Transverse colon (tissue), 4 donors: ENCODE results near the gene INPPL1.

Source experiments
- CTCF ChIP-seq, 5 experiments: fragments of 200-600 bp in 3 of 5; fragments of 450-650 bp in 2 of 5; sonication (generic) in 3 of 5; IDR thresholded peaks; 1 replicate in 2 of 5; 2 replicates in 3 of 5; pipeline ENCODE4 v1.5.1; 2016 to 2017; ENCODE audit warnings: antibody characterized with exemption in 5 of 5, inconsistent platforms in 3 of 5, mild to moderate bottlenecking in 2 of 5, moderate library complexity in 1 of 5
- EP300 ChIP-seq: sonication (generic); formaldehyde crosslinking; IDR thresholded peaks from one replicate; pipeline ENCODE4 v1.6.1; 2017; ENCODE audit warnings: antibody characterized with exemption, low read depth
- POLR2AphosphoS5 ChIP-seq, 3 donors: sonication (generic); formaldehyde crosslinking; IDR thresholded peaks; one replicate each; pipeline ENCODE4 v1.6.1; 2016; ENCODE audit warnings: antibody characterized with exemption in 3 of 3

- TF ChIP-seq CTCF (IDR thresholded peaks at IDR 0.05): no peak
- no peak for TF ChIP-seq POLR2AphosphoS5 (IDR thresholded peaks at IDR 0.05)
- no peak for TF ChIP-seq EP300
Measured at GRCh38 chr11:72229925-72230763, 5.6 kb downstream of the INPPL1 start.
